Ovary (tissue), 9 donors: Measurements from ENCODE around the gene CFAP299. TPM values are rescaled to one million over a fixed set of nuclear protein-coding genes. Genes with fewer than 3 reads are reported as not detected.

ENCODE experiments used
- DNase-seq, 5 donors: peaks; one replicate each; pipeline ENCODE4 v3.0.0-alpha.2; 2019 to 2020
- H3K27ac ChIP-seq, 2 donors: fragments of 200-600 bp; one replicate each; pipeline versions ENCODE4 v1.5.1 to v1.8.0; 2019 to 2022
- H3K27me3 ChIP-seq: fragments of 200-600 bp; one replicate; pipeline ENCODE4 v1.8.0; 2022
- H3K36me3 ChIP-seq: fragments of 200-600 bp; sonication (generic); one replicate; pipeline ENCODE4 v1.5.1; 2019
- H3K4me1 ChIP-seq: one replicate; pipeline ENCODE4 v1.8.1; 2013; ENCODE audit warnings: mild to moderate bottlenecking, moderate library complexity; ENCODE audit not compliant: insufficient read depth
- H3K4me3 ChIP-seq: fragments of 200-600 bp; sonication (generic); one replicate; pipeline ENCODE4 v1.5.1; 2017
- H3K9me3 ChIP-seq, 2 donors: fragments of 200-600 bp in 1 of 2; sonication (generic) in 1 of 2; one replicate each; pipeline versions ENCODE4 v1.5.1 to v1.8.1; 2013 to 2019; ENCODE audit warnings: mild to moderate bottlenecking in 1 of 2, moderate library complexity in 1 of 2
- CTCF ChIP-seq, 3 donors: fragments of 450-650 bp in 2 of 3; fragments of 200-600 bp in 1 of 3; IDR thresholded peaks; one replicate each; pipeline versions ENCODE4 v1.5.1 to v1.8.0; 2016 to 2022; ENCODE audit warnings: antibody characterized with exemption in 3 of 3, mild to moderate bottlenecking in 1 of 3
- EP300 ChIP-seq: sonication (generic); formaldehyde crosslinking; IDR thresholded peaks from one replicate; pipeline ENCODE4 v1.6.1; 2017; ENCODE audit warnings: antibody characterized with exemption
- POLR2A ChIP-seq: fragments of 450-650 bp; IDR thresholded peaks from one replicate; pipeline ENCODE4 v1.6.1; 2017; ENCODE audit warnings: antibody characterized with exemption, mild to moderate bottlenecking, moderate library complexity
- WGBS, 3 donors: extraction: QIAGEN DNeasy Blood & Tissue Kit in 1 of 3; methylation state at CpG; one replicate each; pipeline versions ENCODE4 v1.1.5 to v1.1.7; 2013 to 2017; 5-methylcytosine and 5-hydroxymethylcytosine counted together
- intact Hi-C, 4 donors: fragments of 100-400 bp; cut with DNase I; formaldehyde crosslinking; loops; one replicate each; pipeline versions ENCODE4 v1.11.0 to v1.15.1; 2022 to 2023
- polyA plus RNA-seq, 2 donors: library from polyadenylated mRNA; stranded (reverse); fragments of 200-250 nt in 1 of 2; fragments of 350-450 nt in 1 of 2; fragmentation: Illumina TruSeq in 1 of 2; extraction: RNeasy Lipid Tissue Mini Kit (QIAGEN cat#74804) in 1 of 2; gene quantifications; one replicate each; pipeline ENCODE4 v1.2.3, GENCODE V29; 2013 to 2014
- total RNA-seq, 7 donors: library from RNA; depleted of rRNA in 2 of 7; stranded (reverse); fragments of >200 nt in 2 of 7; fragmentation: NEBNext Ultra II Directional in 3 of 7; extraction: Animal tissue kit (Norgen Biotek cat#: 25700) in 3 of 7; gene quantifications; one replicate each; pipeline versions ENCODE4 v1.1.0 to v1.2.4, GENCODE V29; 2016 to 2023
- donor health status: DM: no; HTN: no; CAD: no; lungs with moderate emphysema.
- donor health status: DM: no; HTN: no; CAD: no.
- donor health status: Bipolar disorder and iron deficiency.
- donor health status: DM: yes; HTN: yes; CAD: no.
- donor health status: DM: no; HTN: no; CAD: no.
- donor health status: DM: yes; HTN: yes; CAD: no.

Gene CFAP299
- total and polyA plus RNA-seq, 9 donors = 0.32 to 17.0 (median 0.97) TPM; not detected in 2

DNA sequence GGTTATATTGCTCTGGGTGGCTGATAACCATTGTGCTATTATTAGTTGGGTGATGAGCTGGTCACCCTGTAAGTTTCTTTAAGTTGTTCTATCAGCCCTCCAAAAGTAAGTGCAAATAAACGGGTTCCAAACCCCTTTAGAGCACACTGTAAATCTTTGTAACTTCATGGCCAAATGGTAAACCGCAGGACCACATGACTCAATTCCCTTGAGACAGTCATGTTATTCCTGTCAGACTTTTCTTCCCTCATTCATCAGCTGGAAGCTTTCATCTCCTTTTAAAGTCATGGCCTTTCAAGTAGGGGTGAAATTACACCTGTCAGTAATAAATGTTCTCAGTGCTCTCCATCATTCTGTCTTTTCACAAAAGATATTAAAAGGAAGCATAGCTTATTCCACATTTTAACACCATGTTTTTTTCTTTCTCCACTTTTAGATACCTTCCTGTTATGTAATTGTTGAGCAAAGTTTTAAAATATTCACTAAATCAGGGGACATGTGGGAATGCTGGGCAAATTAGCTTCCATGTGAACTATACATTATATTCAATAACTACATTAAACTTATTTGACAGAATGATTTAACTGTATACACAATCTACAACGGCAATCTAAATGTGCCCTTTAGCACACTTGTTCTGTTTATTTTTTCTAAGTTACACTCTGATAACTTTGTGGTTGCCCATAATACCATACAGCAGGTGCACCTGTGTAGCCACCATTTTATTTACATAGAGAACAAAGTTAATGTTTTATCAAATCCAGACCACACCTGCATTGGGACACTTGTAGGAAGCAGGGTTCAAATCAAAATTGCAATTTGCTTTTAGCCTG is 275.5 kb downstream of the CFAP299 start:
- TF ChIP-seq POLR2A = no peak
- TF ChIP-seq EP300 = no peak
- no peak for TF ChIP-seq CTCF (IDR thresholded peaks at IDR 0.05)
- no peak overlapping the region for H3K27ac ChIP-seq
- no peaks in the 10 kb centered on the region for H3K9me3 ChIP-seq
- intact Hi-C loops = no loop called here
- no peaks in the 10 kb centered on the region for H3K27me3 ChIP-seq
- H3K4me1 ChIP-seq = no peaks in the 10 kb centered on the region
- DNase-seq = no peak
- no peaks in the 10 kb centered on the region for H3K36me3 ChIP-seq
- H3K4me3 ChIP-seq = no peak overlapping the region
- WGBS, 3 donors = 45 to 64% (median 49%) methylated on average over 3 of the region's 3 CpGs

DNA sequence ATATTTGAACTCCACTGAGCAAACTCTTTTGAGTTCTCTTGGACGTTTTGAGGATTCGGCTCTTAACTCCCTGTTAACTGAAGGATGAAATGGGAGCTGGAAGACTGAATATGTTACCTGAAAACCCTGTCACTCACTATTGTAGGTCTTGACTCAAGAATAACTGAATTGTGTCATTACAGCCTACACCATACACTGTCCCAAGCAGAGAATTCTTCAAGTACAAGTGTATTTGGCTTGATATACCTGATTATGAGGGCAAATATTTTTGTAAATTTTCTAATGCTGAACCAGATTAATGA is 276.1 kb downstream of the CFAP299 start:
- Histone ChIP-seq H3K27me3 (no peaks in the 10 kb centered on the region), H3K36me3 (no peaks in the 10 kb centered on the region), H3K4me1 (no peaks in the 10 kb centered on the region), H3K9me3 (no peaks in the 10 kb centered on the region), H3K27ac (no peak overlapping the region), H3K4me3 (no peak overlapping the region)
- DNase-seq = no peak
- no peak for TF ChIP-seq POLR2A
- no peak for TF ChIP-seq CTCF (IDR thresholded peaks at IDR 0.05)
- no peak for TF ChIP-seq EP300
- 86 to 92% (median 87%) methylated on average over 2 of the region's 2 CpGs for WGBS, 3 donors
- intact Hi-C loops = no loop called here

DNA sequence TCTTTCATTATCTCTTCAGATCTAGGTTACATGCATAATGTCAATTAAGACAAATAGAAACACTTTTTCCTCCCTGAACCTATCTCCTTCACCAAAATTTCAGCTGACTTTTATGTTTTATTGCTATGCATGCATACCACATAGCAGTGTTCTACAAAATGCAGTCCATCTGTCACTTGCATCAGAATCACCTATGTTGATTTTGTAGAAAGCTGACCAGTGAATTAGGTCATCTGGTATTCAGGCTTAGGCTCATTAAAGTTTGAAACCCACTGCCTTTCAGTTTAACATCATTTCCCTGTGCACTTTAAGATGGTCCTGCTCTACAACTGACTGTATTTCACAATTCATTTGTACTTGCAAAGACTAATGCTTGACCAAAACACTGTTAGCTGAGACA is 277.9 kb downstream of the CFAP299 start:
- Histone ChIP-seq H3K4me1 (no peaks in the 10 kb centered on the region), H3K36me3 (no peaks in the 10 kb centered on the region), H3K4me3 (no peak overlapping the region), H3K27ac (no peak overlapping the region), H3K27me3 (no peaks in the 10 kb centered on the region), H3K9me3 (no peaks in the 10 kb centered on the region)
- intact Hi-C loops = no loop called here
- no peak for DNase-seq
- TF ChIP-seq CTCF (IDR thresholded peaks at IDR 0.05) = no peak
- TF ChIP-seq EP300 = no peak
- no peak for TF ChIP-seq POLR2A

GRCh38 chr4:80614319-80614718 is 278.8 kb downstream of the CFAP299 start:
- no peak overlapping the region for H3K27ac ChIP-seq
- H3K4me1 ChIP-seq = no peaks in the 10 kb centered on the region
- H3K9me3 ChIP-seq = no peaks in the 10 kb centered on the region
- DNase-seq = no peak
- H3K4me3 ChIP-seq = no peak overlapping the region
- no peaks in the 10 kb centered on the region for H3K36me3 ChIP-seq
- intact Hi-C loops = no loop called here
- TF ChIP-seq POLR2A = no peak
- no peak for TF ChIP-seq EP300
- no peak for TF ChIP-seq CTCF (IDR thresholded peaks at IDR 0.05)
- 88 to 89% (median 89%) methylated on average over 6 of the region's 6 CpGs for WGBS, 3 donors
- H3K27me3 ChIP-seq = no peaks in the 10 kb centered on the region
